ENCODE results near the gene ATP5PO. TPM values are rescaled to one million over a fixed set of nuclear protein-coding genes. Genes with fewer than 3 reads are reported as not detected.

The ATP5PO gene
- total and polyA plus RNA-seq, 4 donors = 72.8 to 200 (median 131) TPM

DNA sequence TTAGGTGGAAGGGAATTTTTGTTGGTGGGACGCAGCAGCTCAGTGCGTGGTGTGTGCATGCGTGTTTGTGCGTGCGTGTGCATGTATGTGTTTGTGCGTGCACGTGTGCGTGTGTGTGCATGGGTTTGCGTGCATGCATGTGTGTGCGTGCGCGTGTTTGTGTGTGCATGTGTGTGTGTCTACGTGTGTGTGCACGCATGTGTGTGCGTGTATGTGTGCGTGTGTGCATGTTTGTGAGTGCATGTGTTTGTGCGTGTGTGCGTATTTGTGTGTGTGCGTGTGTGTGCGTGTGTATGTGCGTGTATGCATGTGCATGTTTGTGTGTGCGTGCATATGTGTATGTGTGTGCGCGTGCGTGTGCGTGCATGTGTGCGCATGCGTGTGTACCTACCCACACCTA is 20.2 kb downstream of the ATP5PO start:
- TF ChIP-seq GABPA (IDR thresholded peaks at IDR 0.05 in 1 of 2, conservative IDR thresholded peaks at IDR 0.05 in 1 of 2) (no peak), EGR1 (IDR thresholded peaks at IDR 0.05; ENCODE audit: low read depth in 2 of 2) (no peak), FOXA1 (IDR thresholded peaks at IDR 0.05) (no peak), TAF1 (conservative IDR thresholded peaks at IDR 0.05) (no peak), RXRA (IDR thresholded peaks at IDR 0.05) (no peak), RAD21 (IDR thresholded peaks at IDR 0.05) (no peak)
- TF ChIP-seq, protein P1, sequence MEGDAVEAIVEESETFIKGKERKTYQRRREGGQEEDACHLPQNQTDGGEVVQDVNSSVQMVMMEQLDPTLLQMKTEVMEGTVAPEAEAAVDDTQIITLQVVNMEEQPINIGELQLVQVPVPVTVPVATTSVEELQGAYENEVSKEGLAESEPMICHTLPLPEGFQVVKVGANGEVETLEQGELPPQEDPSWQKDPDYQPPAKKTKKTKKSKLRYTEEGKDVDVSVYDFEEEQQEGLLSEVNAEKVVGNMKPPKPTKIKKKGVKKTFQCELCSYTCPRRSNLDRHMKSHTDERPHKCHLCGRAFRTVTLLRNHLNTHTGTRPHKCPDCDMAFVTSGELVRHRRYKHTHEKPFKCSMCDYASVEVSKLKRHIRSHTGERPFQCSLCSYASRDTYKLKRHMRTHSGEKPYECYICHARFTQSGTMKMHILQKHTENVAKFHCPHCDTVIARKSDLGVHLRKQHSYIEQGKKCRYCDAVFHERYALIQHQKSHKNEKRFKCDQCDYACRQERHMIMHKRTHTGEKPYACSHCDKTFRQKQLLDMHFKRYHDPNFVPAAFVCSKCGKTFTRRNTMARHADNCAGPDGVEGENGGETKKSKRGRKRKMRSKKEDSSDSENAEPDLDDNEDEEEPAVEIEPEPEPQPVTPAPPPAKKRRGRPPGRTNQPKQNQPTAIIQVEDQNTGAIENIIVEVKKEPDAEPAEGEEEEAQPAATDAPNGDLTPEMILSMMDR (IDR thresholded peaks at IDR 0.05; ENCODE audit: low read depth, low read length, missing input control) = no peak
- TF ChIP-seq, protein P2, sequence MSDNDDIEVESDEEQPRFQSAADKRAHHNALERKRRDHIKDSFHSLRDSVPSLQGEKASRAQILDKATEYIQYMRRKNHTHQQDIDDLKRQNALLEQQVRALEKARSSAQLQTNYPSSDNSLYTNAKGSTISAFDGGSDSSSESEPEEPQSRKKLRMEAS (IDR thresholded peaks at IDR 0.05) = no peak
- DNase-seq (ENCODE audit: low spot score) = no peak
- H3K9ac ChIP-seq (ENCODE audit: low read depth in 1 of 2, low read length in 2 of 2) = no peak overlapping the region
- 89% methylated on average over 28 of the region's 28 CpGs for WGBS
- H3K9me3 ChIP-seq (ENCODE audit: control insufficient read depth in 4 of 4, low read length in 3 of 4) = no peaks in the 10 kb centered on the region
- H3K36me3 ChIP-seq (ENCODE audit: control insufficient read depth in 4 of 4, insufficient read depth in 3 of 4, low read depth in 1 of 4, low read length in 3 of 4) = no peaks in the 10 kb centered on the region
- H3K4me3 ChIP-seq (ENCODE audit: low read depth in 1 of 3, low read length in 3 of 3) = no peak overlapping the region
- H3K27ac ChIP-seq (ENCODE audit: low read depth in 1 of 2, low read length in 2 of 2) = no peak overlapping the region
- no peaks in the 10 kb centered on the region for H3K27me3 ChIP-seq (ENCODE audit: control insufficient read depth in 4 of 4, insufficient read depth in 4 of 4, low read length in 3 of 4)
- peaks cover 1 to 12% (median 6%) of the 10 kb centered on the region in 4 donors for H3K4me1 ChIP-seq (ENCODE audit: control insufficient read depth in 4 of 4, insufficient read depth in 4 of 4, low read length in 3 of 4)

DNA sequence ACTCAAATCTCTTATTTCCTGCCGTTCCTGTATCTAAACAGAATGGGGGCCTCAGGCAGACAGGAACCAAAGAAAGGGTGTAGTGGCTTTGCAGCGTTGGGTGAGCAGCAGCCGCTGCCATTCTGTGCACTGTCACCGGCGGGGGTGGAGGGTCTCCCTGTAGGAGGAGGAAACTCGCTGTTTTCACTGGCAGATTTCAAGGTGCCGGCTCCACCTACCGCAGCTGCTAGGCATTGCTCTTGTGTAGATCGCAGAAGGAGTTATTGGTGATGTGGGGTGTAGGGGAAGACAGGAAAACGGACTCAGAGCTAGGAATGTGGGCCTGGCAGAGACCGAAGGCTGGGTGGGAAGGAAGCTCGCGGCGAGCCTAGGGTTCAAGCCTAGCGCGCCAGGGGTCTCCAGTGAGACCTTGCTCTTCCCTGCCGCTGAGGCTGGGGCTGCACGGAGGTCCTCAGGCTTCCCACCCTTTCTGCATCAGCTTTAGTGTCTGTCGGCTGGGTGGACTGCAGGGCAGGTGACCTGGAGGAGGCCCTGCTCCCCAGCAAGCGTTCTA is 20.8 kb downstream of the ATP5PO start:
- Histone ChIP-seq H3K9ac (ENCODE audit: low read depth in 1 of 2, low read length in 2 of 2) (peak overlapping the region; percentile 13 to 26), H3K9me3 (ENCODE audit: control insufficient read depth in 4 of 4, low read length in 3 of 4) (no peaks in the 10 kb centered on the region), H3K27me3 (ENCODE audit: control insufficient read depth in 4 of 4, insufficient read depth in 4 of 4, low read length in 3 of 4) (no peaks in the 10 kb centered on the region), H3K36me3 (ENCODE audit: control insufficient read depth in 4 of 4, insufficient read depth in 3 of 4, low read depth in 1 of 4, low read length in 3 of 4) (no peaks in the 10 kb centered on the region), H3K4me3 (ENCODE audit: low read depth in 1 of 3, low read length in 3 of 3) (peak overlapping the region in 2 of 3 donors; percentile 13 to 41), H3K4me1 (ENCODE audit: control insufficient read depth in 4 of 4, insufficient read depth in 4 of 4, low read length in 3 of 4) (peaks cover 1 to 12% (median 6%) of the 10 kb centered on the region in 4 donors), H3K27ac (ENCODE audit: low read depth in 1 of 2, low read length in 2 of 2) (no peak overlapping the region)
- TF ChIP-seq NR2F2 (IDR thresholded peaks at IDR 0.05) (no peak), RAD21 (IDR thresholded peaks at IDR 0.05) (peak; percentile 85 to 92), TAF1 (conservative IDR thresholded peaks at IDR 0.05) (no peak), JUND (IDR thresholded peaks at IDR 0.05) (no peak), HNF4A (conservative IDR thresholded peaks at IDR 0.05) (no peak), RXRA (IDR thresholded peaks at IDR 0.05) (no peak), YY1 (IDR thresholded peaks at IDR 0.05) (peak; percentile 46), HNF4G (IDR thresholded peaks at IDR 0.05) (no peak), GABPA (IDR thresholded peaks at IDR 0.05 in 1 of 2, conservative IDR thresholded peaks at IDR 0.05 in 1 of 2) (no peak), FOXA2 (IDR thresholded peaks at IDR 0.05) (no peak)
- TF ChIP-seq, protein P3, sequence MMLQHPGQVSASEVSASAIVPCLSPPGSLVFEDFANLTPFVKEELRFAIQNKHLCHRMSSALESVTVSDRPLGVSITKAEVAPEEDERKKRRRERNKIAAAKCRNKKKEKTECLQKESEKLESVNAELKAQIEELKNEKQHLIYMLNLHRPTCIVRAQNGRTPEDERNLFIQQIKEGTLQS (IDR thresholded peaks at IDR 0.05) = no peak
- TF ChIP-seq, protein P1 (IDR thresholded peaks at IDR 0.05; ENCODE audit: low read depth, low read length, missing input control) = peak; percentile 75
- TF ChIP-seq, protein P4, sequence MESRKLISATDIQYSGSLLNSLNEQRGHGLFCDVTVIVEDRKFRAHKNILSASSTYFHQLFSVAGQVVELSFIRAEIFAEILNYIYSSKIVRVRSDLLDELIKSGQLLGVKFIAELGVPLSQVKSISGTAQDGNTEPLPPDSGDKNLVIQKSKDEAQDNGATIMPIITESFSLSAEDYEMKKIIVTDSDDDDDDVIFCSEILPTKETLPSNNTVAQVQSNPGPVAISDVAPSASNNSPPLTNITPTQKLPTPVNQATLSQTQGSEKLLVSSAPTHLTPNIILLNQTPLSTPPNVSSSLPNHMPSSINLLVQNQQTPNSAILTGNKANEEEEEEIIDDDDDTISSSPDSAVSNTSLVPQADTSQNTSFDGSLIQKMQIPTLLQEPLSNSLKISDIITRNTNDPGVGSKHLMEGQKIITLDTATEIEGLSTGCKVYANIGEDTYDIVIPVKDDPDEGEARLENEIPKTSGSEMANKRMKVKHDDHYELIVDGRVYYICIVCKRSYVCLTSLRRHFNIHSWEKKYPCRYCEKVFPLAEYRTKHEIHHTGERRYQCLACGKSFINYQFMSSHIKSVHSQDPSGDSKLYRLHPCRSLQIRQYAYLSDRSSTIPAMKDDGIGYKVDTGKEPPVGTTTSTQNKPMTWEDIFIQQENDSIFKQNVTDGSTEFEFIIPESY (IDR thresholded peaks at IDR 0.05) = no peak
- WGBS = 7% methylated on average over 20 of the region's 20 CpGs
- peak; percentile 63 for DNase-seq (ENCODE audit: low spot score)

Data from liver (tissue), 9 donors.